CD4-positive, alpha-beta T cell treated with Interleukin-4 for 1 hour (primary cell): ENCODE data around the gene ZIC1.

ENCODE experiments used
- DNase-seq, 2 donors: peaks; one replicate each; pipeline ENCODE4 v3.0.0-alpha.2; 2020 to 2022

ZIC1 gene

GRCh38 chr3:147409143-147410115 lies at the start of gene ZIC1:
Gene ZIC1, plus strand, starts transcription at chr3:147409365. Its CDS starts 748 bp downstream, at chr3:147410113.
- no peak for DNase-seq

GRCh38 chr3:147360051-147360439 lies 49.1 kb upstream of the ZIC1 start:
- no peak for DNase-seq

GRCh38 chr3:147360646-147361453 lies 48.3 kb upstream of the ZIC1 start:
- DNase-seq, result no peak

GRCh38 chr3:147361454-147362420 lies 47.4 kb upstream of the ZIC1 start:
- no peak for DNase-seq

GRCh38 chr3:147364771-147365170 lies 44.4 kb upstream of the ZIC1 start:
- no peak for DNase-seq

- no peak for DNase-seq
Observed at GRCh38 chr3:147365196-147366115, 43.7 kb upstream of the ZIC1 start.

- no peak for DNase-seq
Observed at GRCh38 chr3:147367676-147368075, 41.5 kb upstream of the ZIC1 start.

- DNase-seq, result no peak
Observed at GRCh38 chr3:147368151-147368550, 41.0 kb upstream of the ZIC1 start.

- DNase-seq, result no peak
Observed at GRCh38 chr3:147368561-147369221, 40.5 kb upstream of the ZIC1 start.

GRCh38 chr3:147369231-147369630 lies 39.9 kb upstream of the ZIC1 start:
- DNase-seq, result no peak

GRCh38 chr3:147369661-147370123 lies 39.5 kb upstream of the ZIC1 start:
- no peak for DNase-seq

- DNase-seq, result no peak
Observed at GRCh38 chr3:147370349-147370748, 38.8 kb upstream of the ZIC1 start.

GRCh38 chr3:147371140-147371539 lies 38.0 kb upstream of the ZIC1 start:
- DNase-seq, result no peak

GRCh38 chr3:147371771-147372340 lies 37.3 kb upstream of the ZIC1 start:
- DNase-seq, result no peak

- DNase-seq, result no peak
Observed at GRCh38 chr3:147372525-147373027, 36.6 kb upstream of the ZIC1 start.

GRCh38 chr3:147373301-147373700 lies 35.9 kb upstream of the ZIC1 start:
- DNase-seq, result no peak

GRCh38 chr3:147377412-147378367 lies 31.5 kb upstream of the ZIC1 start:
- no peak for DNase-seq

- DNase-seq, result no peak
Observed at GRCh38 chr3:147379651-147380050, 29.5 kb upstream of the ZIC1 start.

GRCh38 chr3:147380387-147380951 lies 28.7 kb upstream of the ZIC1 start:
- DNase-seq, result no peak
